ENCODE measurements around the gene GFOD1.
"Not testable (repeated sequence)": the region's sequence is repeated elsewhere in the genome, so short reads cannot be mapped to it uniquely, and the experiment has no call there.

GFOD1 gene

GRCh38 chr6:13348334-13349113 lies 138.9 kb downstream of the GFOD1 start:
- no peak for DNase-seq

- DNase-seq: no peak
Observed at GRCh38 chr6:13346245-13346644, 141.2 kb downstream of the GFOD1 start.

GRCh38 chr6:13342414-13343019 lies 144.9 kb downstream of the GFOD1 start:
- no peak for DNase-seq

GRCh38 chr6:13339863-13340630 lies 147.4 kb downstream of the GFOD1 start:
- DNase-seq: no peak

- no peak for DNase-seq
Observed at GRCh38 chr6:13338038-13338437, 149.4 kb downstream of the GFOD1 start.

- DNase-seq: peak; percentile 68
Observed at GRCh38 chr6:13336553-13336952, 150.8 kb downstream of the GFOD1 start.

GRCh38 chr6:13334953-13335352 lies 152.4 kb downstream of the GFOD1 start:
- no peak for DNase-seq

GRCh38 chr6:13332349-13332706 lies 155.1 kb downstream of the GFOD1 start:
- DNase-seq: no peak

GRCh38 chr6:13331516-13332348 lies 155.7 kb downstream of the GFOD1 start:
- peak; percentile 30 for DNase-seq

GRCh38 chr6:13328875-13329183 lies 158.6 kb downstream of the GFOD1 start:
- no peak for DNase-seq

GRCh38 chr6:13328076-13328874 lies 159.1 kb downstream of the GFOD1 start, which contains the start of gene TBC1D7:
TBC1D7 (minus strand) TSS chr6:13328537; CDS start chr6:13326898, 1,639 bp downstream.
- DNase-seq: peak; percentile 92

GRCh38 chr6:13327691-13328075 lies 159.7 kb downstream of the GFOD1 start:
- peak; percentile 63 for DNase-seq

- not testable (repeated sequence) for DNase-seq
Observed at GRCh38 chr6:13326031-13326586, 161.3 kb downstream of the GFOD1 start.

- no peak for DNase-seq
Observed at GRCh38 chr6:13319891-13320564, 167.4 kb downstream of the GFOD1 start.

GRCh38 chr6:13318821-13319220 lies 168.6 kb downstream of the GFOD1 start:
- DNase-seq: no peak

GRCh38 chr6:13315896-13316295 lies 171.5 kb downstream of the GFOD1 start:
- DNase-seq: no peak

GRCh38 chr6:13314806-13315205 lies 172.6 kb downstream of the GFOD1 start:
- no peak for DNase-seq

GRCh38 chr6:13311155-13311554 lies 176.2 kb downstream of the GFOD1 start:
- DNase-seq: no peak

GRCh38 chr6:13308332-13308731 lies 179.1 kb downstream of the GFOD1 start:
- DNase-seq: no peak

Measured in NCI-H1105 treated with DMSO at 0.1 percent for 48 hours (cell line).